ENCODE data around the gene KXD1. TPM values are rescaled to one million over a fixed set of nuclear protein-coding genes. Genes with fewer than 3 reads are reported as not detected.

The KXD1 gene
- total RNA-seq, 2 donors from 2014 or later = 108 to 115 TPM

- H3K9me3 ChIP-seq (ENCODE audit: control insufficient read depth, low read length) = no peaks in the 10 kb centered on the region
- no peaks in the 10 kb centered on the region for H3K9me3 Mint-ChIP-seq
- no peaks in the 10 kb centered on the region for H3K4me1 Mint-ChIP-seq
- H3K4me1 ChIP-seq (ENCODE audit: control insufficient read depth, insufficient read depth, low read length) = no peaks in the 10 kb centered on the region
- no peak overlapping the region for H3K4me3 ChIP-seq (ENCODE audit: low read length)
- TF ChIP-seq CTCF (conservative IDR thresholded peaks at IDR 0.05) = no peak
- no peaks in the 10 kb centered on the region for H3K27me3 Mint-ChIP-seq (ENCODE audit: insufficient read depth)
- no peaks in the 10 kb centered on the region for H3K27me3 ChIP-seq (ENCODE audit: control insufficient read depth, insufficient read depth, low read length, poor library complexity, severe bottlenecking)
- 90 to 91% methylated on average over 6 of the region's 6 CpGs for WGBS, 2 experiments (ENCODE audit: insufficient coverage in 1 of 2, insufficient read length in 1 of 2)
- no peaks in the 10 kb centered on the region for H3K36me3 ChIP-seq (ENCODE audit: control insufficient read depth, insufficient read depth, low read length)
- no peak overlapping the region for H3K27ac ChIP-seq (ENCODE audit: low read depth, low read length)
- no peak overlapping the region for H3K27ac Mint-ChIP-seq
- H3K4me3 Mint-ChIP-seq = no peak overlapping the region
- no peaks in the 10 kb centered on the region for H3K36me3 Mint-ChIP-seq (ENCODE audit: low read depth)
- no peak for DNase-seq
- H3K9ac ChIP-seq (ENCODE audit: extremely low read depth, low read length, poor library complexity, severe bottlenecking) = no peak overlapping the region
Measured at GRCh38 chr19:18551631-18552030, 6.0 kb upstream of the KXD1 start.

GRCh38 chr19:18558202-18558555 lies 509 bp downstream of the KXD1 start:
- peak overlapping the region; percentile 87 for H3K4me3 Mint-ChIP-seq
- H3K9me3 Mint-ChIP-seq = no peaks in the 10 kb centered on the region
- Histone ChIP-seq H3K27me3 (ENCODE audit: control insufficient read depth, insufficient read depth, low read length, poor library complexity, severe bottlenecking) (no peaks in the 10 kb centered on the region), H3K4me3 (ENCODE audit: low read length) (peak overlapping the region; percentile 94), H3K9me3 (ENCODE audit: control insufficient read depth, low read length) (no peaks in the 10 kb centered on the region), H3K36me3 (ENCODE audit: control insufficient read depth, insufficient read depth, low read length) (peaks cover 12% of the 10 kb centered on the region), H3K9ac (ENCODE audit: extremely low read depth, low read length, poor library complexity, severe bottlenecking) (peak overlapping the region; percentile 66), H3K27ac (ENCODE audit: low read depth, low read length) (peak overlapping the region; percentile 46), H3K4me1 (ENCODE audit: control insufficient read depth, insufficient read depth, low read length) (no peaks in the 10 kb centered on the region)
- H3K27ac Mint-ChIP-seq = peak overlapping the region; percentile 86
- 15 to 19% methylated on average over 8 to 11 of the region's 11 CpGs for WGBS, 2 experiments (ENCODE audit: insufficient coverage in 1 of 2, insufficient read length in 1 of 2)
- peak; percentile 62 for DNase-seq
- peaks cover 6% of the 10 kb centered on the region for H3K4me1 Mint-ChIP-seq
- H3K27me3 Mint-ChIP-seq (ENCODE audit: insufficient read depth) = no peaks in the 10 kb centered on the region
- peaks cover 8% of the 10 kb centered on the region for H3K36me3 Mint-ChIP-seq (ENCODE audit: low read depth)
- TF ChIP-seq CTCF (conservative IDR thresholded peaks at IDR 0.05) = no peak

GRCh38 chr19:18558604-18559003 lies 934 bp downstream of the KXD1 start:
- Histone ChIP-seq H3K4me1 (ENCODE audit: control insufficient read depth, insufficient read depth, low read length) (no peaks in the 10 kb centered on the region), H3K4me3 (ENCODE audit: low read length) (peak overlapping the region; percentile 94), H3K9me3 (ENCODE audit: control insufficient read depth, low read length) (no peaks in the 10 kb centered on the region), H3K27me3 (ENCODE audit: control insufficient read depth, insufficient read depth, low read length, poor library complexity, severe bottlenecking) (no peaks in the 10 kb centered on the region), H3K9ac (ENCODE audit: extremely low read depth, low read length, poor library complexity, severe bottlenecking) (peak overlapping the region; percentile 66), H3K27ac (ENCODE audit: low read depth, low read length) (no peak overlapping the region), H3K36me3 (ENCODE audit: control insufficient read depth, insufficient read depth, low read length) (peaks cover 12% of the 10 kb centered on the region)
- H3K4me1 Mint-ChIP-seq = peaks cover 6% of the 10 kb centered on the region
- no peak for TF ChIP-seq CTCF (conservative IDR thresholded peaks at IDR 0.05)
- H3K27ac Mint-ChIP-seq = peak overlapping the region; percentile 86
- WGBS, 2 experiments (ENCODE audit: insufficient coverage in 1 of 2, insufficient read length in 1 of 2) = 73 to 90% methylated on average over 3 of the region's 3 CpGs
- no peaks in the 10 kb centered on the region for H3K9me3 Mint-ChIP-seq
- H3K4me3 Mint-ChIP-seq = peak overlapping the region; percentile 87
- DNase-seq = no peak
- peaks cover 10% of the 10 kb centered on the region for H3K36me3 Mint-ChIP-seq (ENCODE audit: low read depth)
- H3K27me3 Mint-ChIP-seq (ENCODE audit: insufficient read depth) = no peaks in the 10 kb centered on the region

Measured in endodermal cell (in vitro differentiated cells).